Measurements from ENCODE around the gene CYBA.

CYBA gene

GRCh38 chr16:88691924-88692560 lies 41.2 kb upstream of the CYBA start:
- no peak for DNase-seq (ENCODE audit: low read depth)
- no peak for TF ChIP-seq CTCF (IDR thresholded peaks at IDR 0.05; ENCODE audit: low read depth, low read length, missing control alignments)
- H3K4me3 ChIP-seq (ENCODE audit: low read depth, low read length): no peak overlapping the region
- in situ Hi-C loops (cut with HindIII; ENCODE audit: low sequenced_read_pairs): no loop called here

GRCh38 chr16:88691129-88691813 lies 40.4 kb upstream of the CYBA start:
- in situ Hi-C loops (cut with HindIII; ENCODE audit: low sequenced_read_pairs): no loop called here
- DNase-seq (ENCODE audit: low read depth): no peak

GRCh38 chr16:88690341-88691128 lies 39.7 kb upstream of the CYBA start:
- DNase-seq (ENCODE audit: low read depth): no peak
- TF ChIP-seq CTCF (IDR thresholded peaks at IDR 0.05; ENCODE audit: low read depth, low read length, missing control alignments): no peak
- H3K4me3 ChIP-seq (ENCODE audit: low read depth, low read length): no peak overlapping the region
- in situ Hi-C loops (cut with HindIII; ENCODE audit: low sequenced_read_pairs): no loop called here

More at GRCh38 chr16:88691129-88691813, 40.4 kb upstream of the CYBA start:
- no peak for TF ChIP-seq CTCF (IDR thresholded peaks at IDR 0.05; ENCODE audit: low read depth, low read length, missing control alignments)
- no peak overlapping the region for H3K4me3 ChIP-seq (ENCODE audit: low read depth, low read length)

- TF ChIP-seq CTCF (IDR thresholded peaks at IDR 0.05; ENCODE audit: low read depth, low read length, missing control alignments): no peak
- in situ Hi-C loops (cut with HindIII; ENCODE audit: low sequenced_read_pairs): no loop called here
- no peak overlapping the region for H3K4me3 ChIP-seq (ENCODE audit: low read depth, low read length)
- no peak for DNase-seq (ENCODE audit: low read depth)
Observed at GRCh38 chr16:88688013-88688778, 37.3 kb upstream of the CYBA start.

- no peak for DNase-seq (ENCODE audit: low read depth)
- in situ Hi-C loops (cut with HindIII; ENCODE audit: low sequenced_read_pairs): no loop called here
- H3K4me3 ChIP-seq (ENCODE audit: low read depth, low read length): no peak overlapping the region
Observed at GRCh38 chr16:88687676-88688012, 36.8 kb upstream of the CYBA start.

More at GRCh38 chr16:88687676-88688012, 36.8 kb upstream of the CYBA start:
- no peak for TF ChIP-seq CTCF (IDR thresholded peaks at IDR 0.05; ENCODE audit: low read depth, low read length, missing control alignments)
